NCI-H1092 treated with DMSO at 0.1 percent for 48 hours (cell line): ENCODE data around the gene DBH.

Experiments
- DNase-seq: peaks from one replicate; lab custom pipeline; 2025; lab: John Stamatoyannopoulos, UW

The DBH gene

DNA sequence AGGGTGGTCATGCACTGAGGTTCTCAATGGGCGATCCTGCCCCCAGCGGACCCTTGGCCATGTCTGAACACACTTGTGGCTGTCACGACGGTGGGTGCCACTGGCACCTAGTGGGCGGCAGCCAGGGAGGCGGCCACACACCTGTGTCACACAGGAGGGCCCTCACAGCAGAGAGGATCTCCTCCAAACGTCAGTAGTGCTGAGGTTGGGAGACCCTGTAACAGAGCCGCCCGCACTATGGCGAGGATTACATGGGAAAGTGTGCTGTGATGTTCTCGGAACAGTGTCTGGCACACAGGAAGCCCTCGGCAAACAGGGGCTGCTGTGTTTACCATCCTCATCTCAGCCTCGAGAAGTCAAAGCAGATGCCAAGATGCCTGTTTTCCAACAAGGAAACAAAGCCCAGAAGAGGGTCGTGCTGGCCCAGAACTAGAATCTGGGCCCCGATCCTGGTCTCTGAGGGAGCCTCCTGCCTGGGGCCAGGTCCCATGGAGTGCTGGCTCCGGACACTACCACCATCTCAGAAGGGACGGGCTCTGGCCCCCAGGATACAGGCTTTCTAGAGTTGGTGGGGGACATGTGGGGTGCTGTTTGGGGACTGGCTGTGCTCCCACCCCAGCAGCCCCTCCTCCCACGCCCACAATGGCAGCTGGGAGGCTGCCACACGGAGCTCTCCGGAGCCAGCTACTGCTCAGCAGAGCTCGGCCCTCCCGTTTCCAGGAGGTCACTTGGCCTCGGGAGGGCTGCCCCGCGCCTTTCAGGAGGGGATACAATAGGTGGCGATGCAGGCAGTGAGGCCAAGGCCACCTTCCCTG, 48.2 kb downstream of the DBH start:
- DNase-seq, result no peak

- no peak for DNase-seq
Observed at GRCh38 chr9:133684936-133685361, 48.8 kb downstream of the DBH start.

- no peak for DNase-seq
Observed at GRCh38 chr9:133685653-133686609, 49.8 kb downstream of the DBH start.

GRCh38 chr9:133686642-133687575, 50.7 kb downstream of the DBH start:
- DNase-seq, result peak; percentile 64

- no peak for DNase-seq
Observed at GRCh38 chr9:133687856-133688761, 51.9 kb downstream of the DBH start.

DNA sequence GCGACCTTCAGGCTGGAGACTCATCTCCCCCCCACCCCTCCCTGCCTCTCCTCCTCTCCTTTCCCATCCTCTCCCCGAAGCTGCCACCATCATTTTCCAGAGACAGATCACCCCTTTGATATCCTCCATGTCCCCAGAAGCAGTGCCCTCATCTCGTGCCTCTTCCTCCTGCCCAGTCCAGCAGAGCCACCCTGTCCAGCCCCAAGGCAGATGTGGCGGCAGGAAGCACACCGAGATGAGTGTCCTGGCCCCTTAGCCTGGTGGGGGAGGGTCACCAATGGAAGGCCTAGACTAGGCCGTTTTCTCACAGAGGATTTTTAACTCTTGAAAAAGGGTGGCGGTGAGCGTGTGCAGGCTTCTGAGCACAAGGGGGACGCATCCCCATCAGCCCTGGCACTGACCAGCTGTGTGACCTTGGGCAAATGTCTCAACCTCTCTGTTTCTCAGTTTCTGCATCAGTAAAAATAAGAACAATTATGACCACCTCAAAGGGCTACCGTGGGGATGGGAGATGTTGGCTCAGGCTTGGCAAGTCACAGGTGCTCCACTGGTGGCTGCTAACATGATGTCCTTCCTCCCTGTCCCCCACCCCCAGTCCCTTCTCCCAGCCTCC, 53.1 kb downstream of the DBH start:
- DNase-seq, result no peak

DNA sequence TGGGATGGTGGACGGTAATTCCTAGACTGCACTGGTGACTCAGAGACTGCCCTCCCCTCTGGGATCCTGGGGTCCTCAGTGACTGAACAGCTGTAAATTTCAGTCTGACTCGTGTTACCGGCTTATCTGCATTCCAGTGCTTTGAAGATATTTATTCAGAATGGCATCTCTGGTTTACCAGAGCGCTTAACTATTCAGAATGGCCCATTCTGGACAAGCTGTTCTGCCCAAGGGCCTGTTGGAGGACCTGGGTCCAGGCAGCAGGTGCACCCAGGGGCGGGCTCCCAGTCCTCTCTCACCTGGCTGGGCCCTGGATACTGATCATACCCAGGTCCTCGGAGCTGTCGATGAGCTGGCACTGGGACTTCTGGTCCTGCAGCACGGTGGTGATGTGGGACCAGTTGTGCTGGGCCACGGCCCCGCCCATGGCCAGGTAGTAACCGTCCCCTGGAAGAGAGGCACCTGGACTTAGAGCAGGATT, 54.0 kb downstream of the DBH start:
- no peak for DNase-seq

GRCh38 chr9:133691191-133691590, 55.0 kb downstream of the DBH start:
- no peak for DNase-seq

- DNase-seq, result no peak
Observed at GRCh38 chr9:133691626-133692363, 55.6 kb downstream of the DBH start.

DNA sequence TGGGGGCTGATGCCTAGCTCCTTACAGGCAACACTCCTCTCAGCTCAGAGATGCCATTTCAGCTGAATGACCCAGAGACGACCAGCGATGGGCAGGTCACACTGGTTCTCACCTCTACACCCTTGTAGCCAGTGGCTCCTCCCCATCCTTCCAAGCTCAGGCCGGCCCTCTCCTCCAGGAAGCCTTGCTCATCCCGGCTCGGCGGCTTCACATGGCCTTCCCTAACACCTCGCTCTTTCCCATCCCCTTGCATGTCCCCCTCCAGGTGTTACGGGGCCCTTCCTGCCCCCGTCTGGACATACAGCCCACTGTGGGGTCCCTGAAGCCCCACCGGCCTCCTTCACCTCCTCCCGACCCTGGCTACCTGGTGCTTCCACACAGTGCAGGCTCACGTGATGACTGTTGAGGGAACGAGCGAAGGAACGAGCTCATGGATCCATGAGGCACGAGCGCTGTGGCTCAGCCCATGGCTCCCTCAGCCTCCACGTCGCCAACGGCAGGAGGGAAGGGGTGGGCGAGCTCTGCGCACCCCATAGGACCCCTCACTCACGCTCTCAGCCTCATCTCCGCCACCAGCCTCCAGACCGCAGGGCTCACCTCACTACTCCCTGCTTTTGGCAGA, 56.3 kb downstream of the DBH start:
- DNase-seq, result no peak

GRCh38 chr9:133693116-133693515, 57.0 kb downstream of the DBH start:
- DNase-seq, result no peak

DNA sequence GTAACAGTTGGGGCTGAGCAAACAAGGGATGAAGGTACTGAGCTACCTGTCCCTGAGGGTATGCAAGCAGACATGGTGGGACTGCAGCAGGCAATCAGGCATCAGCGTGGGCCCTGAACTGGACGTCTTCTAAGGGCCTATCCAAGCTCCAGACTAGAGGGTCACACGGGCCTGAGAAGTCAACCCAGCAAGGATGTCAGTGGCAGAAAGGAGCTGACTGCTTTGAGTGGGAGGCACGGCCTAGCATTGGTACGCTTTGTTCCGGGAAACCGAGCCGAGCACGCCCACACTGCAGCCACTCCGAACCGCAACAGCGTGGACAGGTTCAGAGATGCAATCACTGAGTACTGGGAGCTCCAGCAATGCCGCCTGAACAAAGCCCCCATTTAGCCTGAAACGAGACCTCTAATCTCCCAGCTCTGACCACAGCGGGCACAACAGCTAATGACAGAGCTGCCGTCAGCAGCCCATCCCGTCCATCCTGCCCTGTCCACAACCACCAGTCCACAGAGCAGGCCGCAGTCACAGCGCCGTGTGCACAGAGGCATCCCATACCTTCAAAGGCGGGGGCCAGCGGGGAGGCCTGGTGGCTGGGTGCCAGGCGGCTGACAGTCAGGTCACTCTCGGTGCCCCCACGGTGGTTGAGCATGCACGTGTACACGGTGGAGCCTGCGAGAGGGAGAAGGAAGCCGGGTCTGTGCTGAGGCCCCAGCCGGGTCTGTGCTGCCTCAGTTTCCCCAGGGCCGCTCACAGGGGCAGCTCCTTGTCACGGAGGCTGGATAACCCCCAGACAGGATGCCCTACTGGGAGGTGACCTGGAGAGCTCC, 57.8 kb downstream of the DBH start:
- DNase-seq, result no peak

DNA sequence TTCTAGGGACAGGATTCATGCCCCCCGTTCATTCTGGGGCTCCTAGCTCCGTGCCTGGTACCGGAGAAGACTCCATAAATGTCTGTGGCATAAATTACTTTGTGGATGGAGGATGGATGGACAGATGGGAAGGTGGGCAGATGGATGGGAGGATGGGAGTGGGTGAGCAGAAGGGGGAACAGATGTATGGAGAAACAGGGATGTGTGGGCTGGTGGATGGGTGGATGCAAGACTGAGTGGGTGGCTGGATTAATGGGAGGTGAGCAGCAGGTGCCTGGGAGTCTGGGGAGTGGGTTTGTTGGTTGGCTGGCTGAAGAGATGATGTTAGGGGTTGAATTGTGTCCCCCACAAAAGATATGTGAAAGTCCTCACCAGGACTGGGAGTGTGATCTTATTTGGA, 58.5 kb downstream of the DBH start:
- no peak for DNase-seq

DNA sequence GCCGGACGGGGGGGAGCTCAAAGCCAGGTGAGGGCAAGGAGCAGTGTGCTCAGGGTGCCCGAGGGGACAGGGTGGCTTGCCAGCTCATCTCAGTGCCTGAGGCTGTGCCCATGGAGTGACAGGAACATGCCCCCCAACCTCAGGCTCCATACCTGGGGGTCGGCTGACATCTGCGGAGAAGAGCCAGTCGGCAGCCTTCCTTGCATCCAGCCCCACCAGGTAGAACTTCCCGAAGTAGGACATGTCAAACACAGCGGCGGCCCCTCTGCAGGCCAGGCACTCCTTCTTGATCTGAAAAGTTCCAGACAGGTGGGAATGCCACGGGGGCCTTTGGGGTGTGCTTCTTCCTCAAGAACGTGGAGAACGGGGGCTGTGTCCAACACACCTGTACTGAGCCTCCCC, 59.9 kb downstream of the DBH start:
- no peak for DNase-seq

- no peak for DNase-seq
Observed at GRCh38 chr9:133699546-133699945, 63.4 kb downstream of the DBH start.

DNA sequence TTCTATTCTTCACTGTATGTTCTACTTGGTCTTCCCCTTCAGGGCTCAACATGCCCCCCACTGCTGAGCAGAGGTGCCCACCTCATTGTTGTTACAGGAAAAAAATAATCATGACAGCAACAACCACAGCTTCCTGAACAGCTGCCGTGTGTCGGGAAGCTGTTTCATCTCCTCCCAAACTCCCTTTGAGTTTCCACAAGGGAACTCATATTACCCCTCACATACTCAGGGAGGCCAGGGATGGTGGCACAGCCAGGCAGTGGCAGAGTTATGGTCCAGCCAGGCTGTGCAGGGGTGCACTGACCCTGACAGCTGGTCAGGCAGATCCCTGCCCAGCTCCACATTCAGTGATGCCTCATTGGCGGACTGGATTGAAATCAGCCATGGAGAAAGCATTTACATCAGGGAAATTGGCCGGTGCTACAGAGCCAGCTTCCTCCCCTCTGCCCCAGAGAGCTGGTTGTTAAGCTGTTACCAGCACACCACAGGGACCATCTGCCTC, 64.7 kb downstream of the DBH start:
- DNase-seq, result no peak

DNA sequence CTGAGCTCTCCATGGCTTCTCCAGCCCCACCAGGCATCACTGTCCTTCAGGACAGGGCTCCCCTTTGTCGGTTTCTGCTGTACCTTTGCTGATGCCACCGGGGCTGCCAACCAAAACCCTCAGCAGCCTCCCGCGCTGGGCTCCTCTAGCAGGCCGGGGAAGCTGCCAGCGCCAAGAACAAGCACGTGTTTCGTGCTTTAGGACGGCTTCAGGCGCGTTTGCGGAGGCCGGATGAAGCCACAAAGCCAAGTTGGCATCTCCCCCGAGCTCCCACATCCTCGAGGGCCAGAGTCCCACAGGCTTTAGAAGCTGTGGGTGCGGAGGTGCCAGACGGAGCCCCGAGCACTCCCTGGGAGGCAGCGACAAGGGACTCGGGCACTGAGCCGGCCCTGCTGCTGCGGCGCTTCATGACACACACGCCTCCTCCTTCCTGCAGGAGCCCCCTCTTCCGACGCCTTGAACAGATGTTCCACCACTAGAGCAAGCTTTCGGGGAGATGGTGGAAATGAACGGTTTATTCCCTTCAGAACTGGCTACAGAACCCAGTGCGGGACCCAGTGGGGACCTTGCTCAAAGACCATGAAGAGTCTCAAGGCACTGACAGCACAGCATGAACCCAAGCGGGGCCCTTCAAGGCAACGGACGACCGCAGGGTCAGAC, 65.3 kb downstream of the DBH start:
- DNase-seq, result no peak
